Measurements from ENCODE around the gene CACFD1. TPM values are rescaled to one million over a fixed set of nuclear protein-coding genes. Genes with fewer than 3 reads are reported as not detected.

CACFD1 gene
- total RNA-seq, 2 donors from 2014 or later, result 15.8 to 19.5 TPM

- H3K4me3 ChIP-seq, result no peak overlapping the region
- H3K27ac ChIP-seq, result no peak overlapping the region
Measured at GRCh38 chr9:133487331-133487725, 27.6 kb downstream of the CACFD1 start.

DNA sequence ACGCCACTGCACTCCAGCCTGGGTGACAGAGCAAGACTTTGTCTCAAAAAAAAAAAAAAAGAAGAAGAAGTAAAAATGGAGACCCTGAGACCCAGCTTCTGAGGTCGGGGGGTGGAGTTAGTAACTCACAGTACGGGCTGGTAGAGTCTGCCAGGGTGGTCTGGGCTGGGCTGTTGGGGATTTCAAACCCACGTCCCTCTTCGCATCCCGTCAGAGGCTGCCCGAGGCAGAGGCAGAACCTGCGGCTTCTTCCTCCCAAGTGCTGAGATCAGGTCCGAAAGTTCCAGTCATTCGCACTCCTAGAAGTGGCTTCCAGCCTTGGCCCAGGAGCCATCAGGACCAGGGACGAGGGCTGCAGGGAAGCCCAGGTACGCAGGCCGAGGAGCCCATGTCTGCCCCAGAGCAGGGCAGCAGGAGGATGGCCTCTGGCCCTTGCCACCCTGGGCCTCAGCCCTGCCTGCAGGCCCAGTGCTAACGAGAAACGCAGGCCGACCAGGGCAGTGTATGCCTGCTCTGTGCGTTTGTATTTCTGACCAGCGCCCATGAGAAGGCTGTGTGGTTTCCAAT, 29.0 kb downstream of the CACFD1 start:
- TF ChIP-seq, protein P1, sequence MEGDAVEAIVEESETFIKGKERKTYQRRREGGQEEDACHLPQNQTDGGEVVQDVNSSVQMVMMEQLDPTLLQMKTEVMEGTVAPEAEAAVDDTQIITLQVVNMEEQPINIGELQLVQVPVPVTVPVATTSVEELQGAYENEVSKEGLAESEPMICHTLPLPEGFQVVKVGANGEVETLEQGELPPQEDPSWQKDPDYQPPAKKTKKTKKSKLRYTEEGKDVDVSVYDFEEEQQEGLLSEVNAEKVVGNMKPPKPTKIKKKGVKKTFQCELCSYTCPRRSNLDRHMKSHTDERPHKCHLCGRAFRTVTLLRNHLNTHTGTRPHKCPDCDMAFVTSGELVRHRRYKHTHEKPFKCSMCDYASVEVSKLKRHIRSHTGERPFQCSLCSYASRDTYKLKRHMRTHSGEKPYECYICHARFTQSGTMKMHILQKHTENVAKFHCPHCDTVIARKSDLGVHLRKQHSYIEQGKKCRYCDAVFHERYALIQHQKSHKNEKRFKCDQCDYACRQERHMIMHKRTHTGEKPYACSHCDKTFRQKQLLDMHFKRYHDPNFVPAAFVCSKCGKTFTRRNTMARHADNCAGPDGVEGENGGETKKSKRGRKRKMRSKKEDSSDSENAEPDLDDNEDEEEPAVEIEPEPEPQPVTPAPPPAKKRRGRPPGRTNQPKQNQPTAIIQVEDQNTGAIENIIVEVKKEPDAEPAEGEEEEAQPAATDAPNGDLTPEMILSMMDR (IDR thresholded peaks at IDR 0.05), result no peak
- no peak for ATAC-seq (ENCODE audit: insufficient number of reproducible peaks, low FRiP score, low read depth)
- Histone ChIP-seq H3K4me3 (no peak overlapping the region), H3K9me3 (no peaks in the 10 kb centered on the region), H3K4me1 (ENCODE audit: control insufficient read depth in 1 of 2, low read depth in 2 of 2) (peaks cover 4 to 21% of the 10 kb centered on the region in 2 donors), H3K36me3 (no peaks in the 10 kb centered on the region), H3K27ac (no peak overlapping the region), H3K27me3 (replicated peaks; ENCODE audit: insufficient read depth) (no peaks in the 10 kb centered on the region)
- DNase-seq (ENCODE audit: low spot score), result no peak

More at GRCh38 chr9:133487331-133487725, 27.6 kb downstream of the CACFD1 start:
- ATAC-seq (ENCODE audit: insufficient number of reproducible peaks, low FRiP score, low read depth), result no peak
- DNase-seq (ENCODE audit: low spot score), result no peak
- Histone ChIP-seq H3K9me3 (no peaks in the 10 kb centered on the region), H3K36me3 (no peaks in the 10 kb centered on the region), H3K4me1 (ENCODE audit: control insufficient read depth in 1 of 2, low read depth in 2 of 2) (peaks cover 4 to 13% of the 10 kb centered on the region in 2 donors), H3K27me3 (replicated peaks; ENCODE audit: insufficient read depth) (no peaks in the 10 kb centered on the region)
- TF ChIP-seq, protein P1 (IDR thresholded peaks at IDR 0.05), result no peak

DNA sequence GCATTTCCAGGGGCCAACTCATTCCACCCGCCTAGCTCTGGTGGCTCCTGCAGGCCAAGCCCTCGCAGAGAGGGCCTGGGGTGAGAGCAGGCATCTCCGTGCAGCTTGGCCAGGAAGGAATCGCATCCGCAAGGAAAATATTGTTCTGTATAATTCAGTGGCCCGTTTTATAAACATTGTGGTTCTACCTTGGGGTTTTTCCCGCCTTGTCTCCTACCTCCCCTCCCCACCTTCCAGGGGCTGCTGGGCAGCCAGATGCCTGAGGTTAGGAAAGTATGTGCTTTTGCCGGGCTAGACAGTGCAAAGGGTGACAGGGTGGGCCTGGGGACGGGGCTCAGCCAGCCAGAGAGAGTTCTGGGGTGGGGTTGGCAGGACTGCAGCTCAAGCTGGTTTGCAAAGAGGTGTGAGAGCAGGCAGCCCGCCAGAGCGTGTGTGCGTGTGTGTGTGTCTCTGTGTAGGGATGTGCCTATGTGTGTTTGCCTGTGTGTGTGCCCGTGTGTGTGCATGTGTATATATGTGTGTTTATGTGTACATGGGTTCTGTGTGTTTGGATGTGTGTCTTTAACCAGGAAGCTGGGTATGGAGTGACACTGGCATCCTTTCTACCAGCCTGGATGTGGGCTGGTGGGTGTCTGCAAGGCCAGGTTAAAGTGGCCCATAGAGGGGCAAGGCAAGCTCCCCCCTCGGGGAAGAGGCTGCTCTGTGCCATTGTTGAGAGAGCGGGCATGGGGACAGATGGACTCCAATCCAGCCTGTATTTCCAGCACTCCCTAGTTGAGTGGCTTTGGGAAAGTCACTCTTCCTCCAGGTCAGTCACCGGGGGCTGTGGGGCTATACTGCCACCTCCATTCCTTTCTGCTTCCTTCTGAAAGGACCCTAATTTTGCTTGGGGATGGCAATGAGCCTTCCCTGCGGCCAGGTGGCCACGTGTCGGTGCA, 29.7 kb downstream of the CACFD1 start:
- H3K36me3 ChIP-seq, result no peaks in the 10 kb centered on the region
- H3K4me3 ChIP-seq, result no peak overlapping the region
- no peak overlapping the region for H3K27ac ChIP-seq
- ATAC-seq (ENCODE audit: insufficient number of reproducible peaks, low FRiP score, low read depth) (no peak), DNase-seq (ENCODE audit: low spot score) (no peak)
- TF ChIP-seq, protein P1 (IDR thresholded peaks at IDR 0.05), result no peak
- no peaks in the 10 kb centered on the region for H3K27me3 ChIP-seq (replicated peaks; ENCODE audit: insufficient read depth)
- no peaks in the 10 kb centered on the region for H3K9me3 ChIP-seq
- H3K4me1 ChIP-seq (ENCODE audit: control insufficient read depth in 1 of 2, low read depth in 2 of 2), result peaks cover 4 to 21% of the 10 kb centered on the region in 2 donors

DNA sequence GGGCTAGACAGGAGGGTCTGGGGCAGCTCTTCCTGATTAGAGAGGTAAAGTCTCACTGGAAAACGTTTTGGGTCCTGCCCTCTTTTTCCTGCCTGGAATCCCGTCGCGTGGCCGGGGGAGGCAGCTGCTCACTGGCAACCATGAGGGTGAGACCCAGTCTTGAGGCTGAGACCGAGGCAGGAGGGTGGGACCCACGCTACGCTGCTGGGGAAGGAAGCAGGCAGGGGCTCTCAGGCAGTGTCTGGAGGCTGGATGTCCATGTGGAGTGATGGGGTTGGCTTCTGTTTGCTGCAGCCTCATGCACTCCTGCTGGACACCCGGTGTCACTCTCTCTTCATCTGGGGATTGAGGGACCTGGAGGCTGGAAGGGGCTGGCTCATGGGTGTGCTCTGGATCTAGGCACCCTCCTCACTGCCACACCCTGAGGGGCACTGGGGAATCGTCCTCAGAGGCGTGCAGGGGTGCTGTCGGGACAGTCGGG, 30.5 kb downstream of the CACFD1 start:
- H3K27me3 ChIP-seq (replicated peaks; ENCODE audit: insufficient read depth), result no peaks in the 10 kb centered on the region
- no peaks in the 10 kb centered on the region for H3K36me3 ChIP-seq
- peaks cover 4 to 21% of the 10 kb centered on the region in 2 donors for H3K4me1 ChIP-seq (ENCODE audit: control insufficient read depth in 1 of 2, low read depth in 2 of 2)
- no peaks in the 10 kb centered on the region for H3K9me3 ChIP-seq
- TF ChIP-seq, protein P1 (IDR thresholded peaks at IDR 0.05), result no peak
- no peak for DNase-seq (ENCODE audit: low spot score)
- H3K4me3 ChIP-seq, result no peak overlapping the region
- ATAC-seq (ENCODE audit: insufficient number of reproducible peaks, low FRiP score, low read depth), result no peak
- H3K27ac ChIP-seq, result no peak overlapping the region

Data from thoracic aorta (tissue), 2 donors.